H1 (cell line): ENCODE measurements around the gene LIPM. TPM values are rescaled to one million over a fixed set of nuclear protein-coding genes. Genes with fewer than 3 reads are reported as not detected.

Source experiments
- CTCF ChIA-PET: fragments of 300-600 bp; sonication (Branson Sonifier 250); formaldehyde crosslinking; loops from one replicate; lab custom pipeline; 2021; ENCODE audit not compliant: partially characterized antibody; lab: Charles Lee
- POLR2A ChIA-PET: fragments of 300-600 bp; sonication (Branson Sonifier 250); formaldehyde crosslinking; loops from one replicate; lab custom pipeline; 2021; ENCODE audit warnings: inconsistent platforms; ENCODE audit not compliant: partially characterized antibody; lab: Charles Lee
- DNase-seq, 2 experiments: peaks; one replicate each; pipeline versions ENCODE4 v3.0.0 to v3.0.0-alpha.2; 2010 to 2022; ENCODE audit warnings: low spot score in 2 of 2, low read depth in 1 of 2, mixed read lengths in 1 of 2
- FAIRE-seq: peaks from 2 replicates; lab custom pipeline; 2011; peaks lifted over from hg19 to GRCh38; lab: Jason Lieb, UNC
- H2AFZ ChIP-seq: 2 replicates; pipeline ENCODE4 v1.8.1; 2012; ENCODE audit warnings: low read length, inconsistent platforms
- H2AK5ac ChIP-seq: 2 replicates; pipeline ENCODE4 v1.6.1; 2013; ENCODE audit warnings: low read depth, low read length
- H2BK120ac ChIP-seq: replicated peaks from 2 replicates; pipeline ENCODE3; 2013; ENCODE audit warnings: low read depth, low read length, inconsistent platforms
- H2BK12ac ChIP-seq: 2 replicates; pipeline ENCODE4 v1.6.1; 2013; ENCODE audit warnings: low read depth, low read length
- H2BK15ac ChIP-seq: 2 replicates; pipeline ENCODE4 v1.6.1; 2013; ENCODE audit warnings: low read length
- H2BK20ac ChIP-seq: 2 replicates; pipeline ENCODE4 v1.6.1; 2013; ENCODE audit warnings: low read length
- H2BK5ac ChIP-seq: 2 replicates; pipeline ENCODE4 v1.6.1; 2013; ENCODE audit warnings: low read depth, low read length
- H3K14ac ChIP-seq: 2 replicates; pipeline ENCODE4 v1.6.1; 2013; ENCODE audit warnings: inconsistent platforms; ENCODE audit not compliant: insufficient read length
- H3K18ac ChIP-seq: 2 replicates; pipeline ENCODE4 v1.6.1; 2013; ENCODE audit warnings: low read length; ENCODE audit errors: extremely low read depth
- H3K23ac ChIP-seq: 2 replicates; pipeline ENCODE4 v1.6.1; 2013; ENCODE audit warnings: inconsistent platforms; ENCODE audit not compliant: insufficient read length
- H3K23me2 ChIP-seq: 2 replicates; pipeline ENCODE4 v1.6.1; 2013; ENCODE audit warnings: low read depth, low read length
- H3K27ac ChIP-seq: 2 replicates; pipeline ENCODE4 v1.6.1; 2011; ENCODE audit warnings: low read depth, low read length, inconsistent platforms
- H3K27me3 ChIP-seq, 4 experiments: replicated peaks in 1 of 4; 1 replicate in 1 of 4; 2 replicates in 3 of 4; pipeline versions ENCODE4 v1.6.1 to v1.8.1; 2011 to 2013; ENCODE audit warnings: low read length in 3 of 4, mild to moderate bottlenecking in 3 of 4, inconsistent platforms in 2 of 4, mixed read lengths in 2 of 4, moderate library complexity in 1 of 4; ENCODE audit not compliant: control insufficient read depth in 3 of 4, insufficient read depth in 3 of 4; ENCODE audit errors: extremely low read depth in 1 of 4
- H3K36me3 ChIP-seq, 4 experiments: 2 replicates each; pipeline versions ENCODE4 v1.6.1 to v1.8.1; 2011 to 2013; ENCODE audit warnings: mild to moderate bottlenecking in 4 of 4, low read length in 3 of 4, moderate library complexity in 2 of 4, control low read depth in 1 of 4, inconsistent platforms in 1 of 4; ENCODE audit not compliant: insufficient read depth in 4 of 4, control insufficient read depth in 2 of 4
- H3K4ac ChIP-seq: replicated peaks from 2 replicates; pipeline ENCODE3; 2013; ENCODE audit warnings: low read length, low read depth, mixed read lengths, inconsistent platforms; ENCODE audit not compliant: insufficient read length
- H3K4me1 ChIP-seq, 4 experiments: replicated peaks in 1 of 4; 1 replicate in 1 of 4; 2 replicates in 3 of 4; pipeline versions ENCODE4 v1.6.1 to v1.8.1; 2011 to 2013; ENCODE audit warnings: low read length in 3 of 4, inconsistent platforms in 2 of 4, mixed read lengths in 1 of 4; ENCODE audit not compliant: insufficient read depth in 4 of 4, control insufficient read depth in 3 of 4
- H3K4me2 ChIP-seq, 2 experiments: 2 replicates each; pipeline versions ENCODE4 v1.6.1 to v1.8.1; 2011 to 2013; ENCODE audit warnings: low read depth in 2 of 2, low read length in 2 of 2, control low read depth in 1 of 2, inconsistent platforms in 1 of 2, mild to moderate bottlenecking in 1 of 2; ENCODE audit not compliant: insufficient read depth in 1 of 2
- H3K4me3 ChIP-seq, 4 experiments: fragments of 200-600, 300-600 bp in 1 of 4; sonication (generic), shearing (Covaris generic), sonication (Bioruptor Twin) in 1 of 4; 2 replicates each; pipeline versions ENCODE4 v1.5.1 to v1.8.1; 2011 to 2016; ENCODE audit warnings: low read length in 4 of 4, low read depth in 3 of 4, control low read depth in 2 of 4, inconsistent platforms in 2 of 4, mild to moderate bottlenecking in 2 of 4, mixed read lengths in 1 of 4, moderate library complexity in 1 of 4; ENCODE audit not compliant: insufficient read depth in 2 of 4; ENCODE audit errors: extremely low read depth in 1 of 4
- H3K56ac ChIP-seq: replicated peaks from 2 replicates; pipeline ENCODE3; 2013; ENCODE audit warnings: low read depth, mild to moderate bottlenecking, mixed read lengths, low read length, inconsistent platforms; ENCODE audit not compliant: insufficient read length
- H3K79me1 ChIP-seq: 2 replicates; pipeline ENCODE4 v1.6.1; 2013; ENCODE audit warnings: low read depth, low read length, control low read depth
- H3K79me2 ChIP-seq, 2 experiments: 2 replicates each; pipeline versions ENCODE4 v1.6.1 to v1.8.1; 2012 to 2013; ENCODE audit warnings: low read length in 2 of 2, mild to moderate bottlenecking in 2 of 2, inconsistent platforms in 1 of 2; ENCODE audit not compliant: insufficient read depth in 2 of 2, control insufficient read depth in 1 of 2
- H3K9ac ChIP-seq, 4 experiments: replicated peaks in 1 of 4; 1 replicate in 1 of 4; 2 replicates in 3 of 4; pipeline versions ENCODE4 v1.6.1 to v1.8.1; 2011 to 2013; ENCODE audit warnings: low read depth in 3 of 4, low read length in 3 of 4, control low read depth in 2 of 4, mild to moderate bottlenecking in 2 of 4, moderate library complexity in 2 of 4, inconsistent platforms in 1 of 4; ENCODE audit errors: extremely low read depth in 1 of 4
- H3K9me3 ChIP-seq, 2 experiments: 2 replicates each; pipeline versions ENCODE4 v1.6.1 to v1.8.1; 2012 to 2013; ENCODE audit warnings: mild to moderate bottlenecking in 2 of 2, moderate library complexity in 2 of 2, control low read depth in 1 of 2, inconsistent platforms in 1 of 2, low read depth in 1 of 2, low read length in 1 of 2, mixed read lengths in 1 of 2; ENCODE audit not compliant: insufficient read depth in 2 of 2
- H4K20me1 ChIP-seq, 2 experiments: replicated peaks in 1 of 2; 2 replicates each; pipeline versions ENCODE3 to v1.8.1; 2011 to 2013; ENCODE audit warnings: inconsistent platforms in 2 of 2, low read length in 2 of 2, mild to moderate bottlenecking in 1 of 2; ENCODE audit not compliant: insufficient read depth in 2 of 2, control insufficient read depth in 1 of 2
- H4K5ac ChIP-seq: 2 replicates; pipeline ENCODE4 v1.6.1; 2013; ENCODE audit warnings: low read length, low read depth, mixed read lengths, inconsistent platforms; ENCODE audit not compliant: insufficient read length
- H4K8ac ChIP-seq: 2 replicates; pipeline ENCODE4 v1.8.0; 2013; ENCODE audit warnings: mild to moderate bottlenecking, moderate library complexity, low read length, inconsistent platforms; ENCODE audit not compliant: insufficient read depth; ENCODE audit errors: extremely low read depth
- H4K91ac ChIP-seq: replicated peaks from 2 replicates; pipeline ENCODE3; 2013; ENCODE audit warnings: low read length, mixed read lengths, inconsistent platforms; ENCODE audit not compliant: insufficient read length
- BRCA1 ChIP-seq: IDR thresholded peaks from 2 replicates; pipeline ENCODE4 v1.6.1; 2012; ENCODE audit warnings: low read depth, low read length, improper control_type of control experiment
- CTCF ChIP-seq, 3 experiments: IDR thresholded peaks; 1 replicate in 2 of 3; 2 replicates in 1 of 3; pipeline versions ENCODE4 v1.5.1 to v1.6.1; 2011; ENCODE audit warnings: low read length in 3 of 3, mild to moderate bottlenecking in 3 of 3, inconsistent platforms in 2 of 3, low read depth in 1 of 3, moderate library complexity in 1 of 3; ENCODE audit not compliant: insufficient read depth in 1 of 3; ENCODE audit errors: control extremely low read depth in 1 of 3
- E2F6 ChIP-seq: IDR thresholded peaks from 2 replicates; pipeline ENCODE4 v1.6.1; 2012; ENCODE audit warnings: inconsistent platforms
- EP300 ChIP-seq, 2 experiments: IDR thresholded peaks; 1 replicate in 1 of 2; 2 replicates in 1 of 2; pipeline ENCODE4 v1.6.1; 2011 to 2012; ENCODE audit warnings: low read depth in 2 of 2, low read length in 2 of 2, mild to moderate bottlenecking in 2 of 2, borderline replicate concordance in 1 of 2, inconsistent platforms in 1 of 2, moderate library complexity in 1 of 2
- MAFK ChIP-seq: IDR thresholded peaks from 2 replicates; pipeline ENCODE4 v1.6.1; 2012; ENCODE audit warnings: low read depth, mild to moderate bottlenecking, improper control_type of control experiment, low read length
- PHF8 ChIP-seq: fragments of 200-600 bp; sonication (generic); conservative IDR thresholded peaks from 2 replicates; pipeline ENCODE4 v1.7.1; 2012; ENCODE audit warnings: low read depth, mild to moderate bottlenecking, inconsistent platforms, low read length, moderate library complexity
- RAD21 ChIP-seq, 2 experiments: IDR thresholded peaks in 1 of 2; conservative IDR thresholded peaks in 1 of 2; 2 replicates each; pipeline ENCODE4 v1.6.1; 2011; ENCODE audit warnings: low read depth in 2 of 2, low read length in 2 of 2, improper control_type of control experiment in 1 of 2, inconsistent platforms in 1 of 2, mild to moderate bottlenecking in 1 of 2, moderate library complexity in 1 of 2
- RXRA ChIP-seq: IDR thresholded peaks from 2 replicates; pipeline ENCODE4 v1.6.1; 2011; ENCODE audit warnings: low read depth, mild to moderate bottlenecking, low read length, moderate library complexity; ENCODE audit not compliant: insufficient read depth
- WGBS, 2 experiments: shearing (Covaris generic) in 1 of 2; methylation state at CpG; one replicate each; pipeline versions ENCODE4 v1.1.6 to v1.1.7; 2013 to 2015; ENCODE audit warnings: low lambda C conversion rate in 2 of 2, mixed read lengths in 2 of 2, inconsistent platforms in 1 of 2, low coverage in 1 of 2, missing lambda C conversion rate in 1 of 2; ENCODE audit not compliant: insufficient replicate concordance in 2 of 2, insufficient coverage in 1 of 2, insufficient read length in 1 of 2; ENCODE audit errors: extremely low coverage in 1 of 2, missing lambda C conversion rate in 1 of 2; 5-methylcytosine and 5-hydroxymethylcytosine counted together
- polyA plus RNA-seq, 7 experiments: library from polyadenylated mRNA; depleted of rRNA in 3 of 7; stranded (reverse) in 5 of 7; unstranded in 2 of 7; fragments of >200 nt in 5 of 7; fragments of 200-250 nt in 2 of 7; gene quantifications; 1 replicate in 5 of 7; 2 replicates in 1 of 7; 4 replicates in 1 of 7; pipeline versions ENCODE4 v1.2.1 to v1.2.3, GENCODE V29; 2011 to 2013; ENCODE audit warnings: missing spikeins in 2 of 7, mixed read lengths in 2 of 7
- total RNA-seq: library from RNA; stranded (reverse); fragmentation: NEBNext Ultra II Directional; extraction: Animal tissue kit (Norgen Biotek cat#: 25700); gene quantifications from 2 replicates; pipeline ENCODE4 v1.2.1, GENCODE V29; 2021

The LIPM gene
- total and polyA plus RNA-seq, 2 of the 8 experiments (the other 6 are each of a cell fraction or from before 2014, with no cell fraction given): not detected

- Histone ChIP-seq H2AFZ (no peak overlapping the region; the same call in 1 of the 2 replicates), H2BK12ac (no peak overlapping the region), H3K23ac (no peak overlapping the region), H2BK5ac (no peak overlapping the region), H2BK20ac (no peak overlapping the region), H2BK15ac (no peak overlapping the region), H3K23me2 (no peaks in the 10 kb centered on the region), H3K9ac (no peak overlapping the region), H4K91ac (no peak overlapping the region), H4K5ac (no peak overlapping the region), H3K4ac (no peak overlapping the region), H4K20me1 (no peaks in the 10 kb centered on the region), H3K27me3 (no peaks in the 10 kb centered on the region), H3K9me3 (no peaks in the 10 kb centered on the region), H3K4me3 (no peak overlapping the region), H3K4me1 (no peaks in the 10 kb centered on the region), H3K27ac (no peak overlapping the region), H3K79me1 (no peaks in the 10 kb centered on the region), H3K56ac (no peak overlapping the region), H4K8ac (no peak overlapping the region), H3K14ac (no peak overlapping the region), H3K36me3 (no peaks in the 10 kb centered on the region), H3K18ac (no peak overlapping the region), H2BK120ac (no peak overlapping the region), H2AK5ac (no peak overlapping the region), H3K4me2 (no peak overlapping the region), H3K79me2 (no peaks in the 10 kb centered on the region)
- 87% methylated on average over 4 of the region's 4 CpGs; no CpG with 5 or more reads in 1 of the 2 experiments for WGBS, 2 experiments
- ChIA-PET CTCF (interaction anchor here (1.0 to 2.4 kb wide), 7 partner anchors 16 to 195 kb away, joined by 3 to 28 read pairs (median 6); no protein-coding TSS in a partner anchor), POLR2A (no interaction called here)
- DNase-seq (no peak), FAIRE-seq (no peak)
- TF ChIP-seq MAFK (no peak), PHF8 (no peak), EP300 (IDR thresholded peaks at IDR 0.05; ENCODE audit: borderline replicate concordance in 1 of 2, low read depth in 2 of 2, low read length in 2 of 2) (no peak), E2F6 (no peak), BRCA1 (no peak), RXRA (no peak), CTCF (IDR thresholded peaks at IDR 0.05; ENCODE audit: control extremely low read depth in 1 of 3, insufficient read depth in 1 of 3, low read depth in 1 of 3, low read length in 3 of 3) (no peak), RAD21 (IDR thresholded peaks at IDR 0.05 in 1 of 2, conservative IDR thresholded peaks at IDR 0.05 in 1 of 2; ENCODE audit: low read depth in 2 of 2, low read length in 2 of 2) (no peak)
These were observed 9.9 kb upstream of the LIPM start for GRCh38 chr10:88792661-88793060.
